ENCODE results near the gene THRB. TPM values are rescaled to one million over a fixed set of nuclear protein-coding genes. Genes with fewer than 3 reads are reported as not detected.

Gene THRB
- total and polyA plus RNA-seq, 2 donors (not counting 3 experiments of a cell fraction or from before 2014, with no cell fraction given): 0.06 TPM; not detected in 1

DNA sequence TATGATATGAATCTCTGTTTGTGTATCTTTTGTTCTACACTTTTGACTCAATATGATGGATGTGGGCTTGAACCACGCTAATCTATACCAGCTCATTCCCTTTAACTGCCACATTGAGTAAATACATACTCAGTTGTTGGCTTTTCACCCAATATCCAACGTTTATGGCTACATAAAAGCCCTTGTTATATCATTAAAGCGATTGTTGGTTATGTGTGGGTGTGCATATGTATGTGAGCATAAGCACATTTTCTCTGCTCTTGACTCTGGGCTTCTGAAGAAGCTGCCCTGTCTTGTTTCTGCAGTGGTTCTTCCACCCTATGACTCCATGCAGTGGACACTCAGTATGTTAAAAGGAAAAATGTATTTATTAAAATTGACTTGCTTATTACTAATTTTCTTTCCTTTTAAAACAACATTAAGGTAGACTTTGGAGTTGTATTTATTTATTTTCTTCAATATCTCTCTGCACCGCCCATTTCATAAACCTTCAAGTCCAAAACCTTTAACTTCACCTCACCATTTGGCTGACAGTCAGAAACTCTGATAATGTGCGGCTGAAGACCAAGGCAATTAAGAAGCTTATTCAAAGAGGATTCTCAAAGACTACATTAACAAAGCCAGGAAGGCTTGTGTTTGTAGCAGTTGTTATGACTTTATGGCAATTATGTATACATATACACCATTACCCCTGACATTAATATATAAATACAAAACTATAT lies 156.1 kb downstream of the THRB start:
- no peaks in the 10 kb centered on the region for H3K79me2 ChIP-seq (ENCODE audit: control insufficient read depth, insufficient read depth, low read length)
- H2AFZ ChIP-seq (ENCODE audit: low read depth, low read length): no peak overlapping the region
- FAIRE-seq (no peak), DNase-seq (ENCODE audit: low read depth, low spot score) (no peak)
- no peaks in the 10 kb centered on the region for H3K9me1 ChIP-seq (replicated peaks; ENCODE audit: control insufficient read depth, extremely low read depth, insufficient read depth, low read length)
- intact Hi-C loops (cut with micrococcal nuclease): no loop called here
- H3K9me3 ChIP-seq (replicated peaks; ENCODE audit: control insufficient read depth, insufficient read depth, low read length): no peaks in the 10 kb centered on the region
- no peaks in the 10 kb centered on the region for H3K4me1 ChIP-seq (ENCODE audit: control insufficient read depth, extremely low read depth, insufficient read depth, low read length)
- no peak overlapping the region for H3K9ac ChIP-seq (replicated peaks; ENCODE audit: extremely low read depth, insufficient read depth, low read length)
- no peak overlapping the region for H3K4me2 ChIP-seq (ENCODE audit: insufficient read depth, low read length)
- BruUV-seq (replicated peaks): no TSS peak
- H3K27ac ChIP-seq (ENCODE audit: insufficient read depth, low read depth, low read length): no peak overlapping the region
- POLR2A ChIA-PET: no interaction called here
- no peaks in the 10 kb centered on the region for H3K27me3 ChIP-seq (ENCODE audit: control insufficient read depth in 2 of 2, insufficient read depth in 2 of 2, low read length in 2 of 2)
- dilution Hi-C loops (cut with MboI; ENCODE audit: extremely low pct_ligation_motif_present, low sequenced_read_pairs): no loop called here
- no peak overlapping the region for H3K4me3 ChIP-seq (replicated peaks in 1 of 3; ENCODE audit: insufficient read depth in 1 of 3, low read depth in 1 of 3, low read length in 3 of 3)
- no peaks in the 10 kb centered on the region for H4K20me1 ChIP-seq (replicated peaks; ENCODE audit: control insufficient read depth, extremely low read depth, insufficient read depth, low read length)
- H3K36me3 ChIP-seq (ENCODE audit: control insufficient read depth in 2 of 2, extremely low read depth in 1 of 2, insufficient read depth in 2 of 2, low read length in 2 of 2): no peaks in the 10 kb centered on the region
- TF ChIP-seq POLR2A (IDR thresholded peaks at IDR 0.05; ENCODE audit: low read depth, low read length) (no peak), MYC (IDR thresholded peaks at IDR 0.05; ENCODE audit: low read depth, low read length) (no peak), FOS (IDR thresholded peaks at IDR 0.05; ENCODE audit: borderline replicate concordance, insufficient read depth, low read length) (no peak), GATA2 (IDR thresholded peaks at IDR 0.05; ENCODE audit: insufficient read depth, insufficient read length, low read depth, low read length) (no peak), EZH2 (IDR thresholded peaks at IDR 0.05; ENCODE audit: borderline replicate concordance, low read depth, low read length, severe bottlenecking) (no peak), JUN (IDR thresholded peaks at IDR 0.05; ENCODE audit: borderline replicate concordance, insufficient read depth, insufficient read length, low read depth) (no peak), POLR2AphosphoS5 (IDR thresholded peaks at IDR 0.05; ENCODE audit: insufficient read depth, low read depth, low read length) (no peak)
- TF ChIP-seq, protein P1, sequence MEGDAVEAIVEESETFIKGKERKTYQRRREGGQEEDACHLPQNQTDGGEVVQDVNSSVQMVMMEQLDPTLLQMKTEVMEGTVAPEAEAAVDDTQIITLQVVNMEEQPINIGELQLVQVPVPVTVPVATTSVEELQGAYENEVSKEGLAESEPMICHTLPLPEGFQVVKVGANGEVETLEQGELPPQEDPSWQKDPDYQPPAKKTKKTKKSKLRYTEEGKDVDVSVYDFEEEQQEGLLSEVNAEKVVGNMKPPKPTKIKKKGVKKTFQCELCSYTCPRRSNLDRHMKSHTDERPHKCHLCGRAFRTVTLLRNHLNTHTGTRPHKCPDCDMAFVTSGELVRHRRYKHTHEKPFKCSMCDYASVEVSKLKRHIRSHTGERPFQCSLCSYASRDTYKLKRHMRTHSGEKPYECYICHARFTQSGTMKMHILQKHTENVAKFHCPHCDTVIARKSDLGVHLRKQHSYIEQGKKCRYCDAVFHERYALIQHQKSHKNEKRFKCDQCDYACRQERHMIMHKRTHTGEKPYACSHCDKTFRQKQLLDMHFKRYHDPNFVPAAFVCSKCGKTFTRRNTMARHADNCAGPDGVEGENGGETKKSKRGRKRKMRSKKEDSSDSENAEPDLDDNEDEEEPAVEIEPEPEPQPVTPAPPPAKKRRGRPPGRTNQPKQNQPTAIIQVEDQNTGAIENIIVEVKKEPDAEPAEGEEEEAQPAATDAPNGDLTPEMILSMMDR (IDR thresholded peaks at IDR 0.05; ENCODE audit: extremely low read depth in 1 of 2, insufficient read depth in 1 of 2, low read depth in 1 of 2, low read length in 2 of 2): no peak
- TF ChIP-seq, protein P2, sequence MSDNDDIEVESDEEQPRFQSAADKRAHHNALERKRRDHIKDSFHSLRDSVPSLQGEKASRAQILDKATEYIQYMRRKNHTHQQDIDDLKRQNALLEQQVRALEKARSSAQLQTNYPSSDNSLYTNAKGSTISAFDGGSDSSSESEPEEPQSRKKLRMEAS (IDR thresholded peaks at IDR 0.05; ENCODE audit: insufficient read depth, insufficient read length): no peak
- CTCF ChIA-PET: no interaction called here

All from endothelial cell of umbilical vein (primary cell).